Measurements from ENCODE around the gene PIM1. TPM values are rescaled to one million over a fixed set of nuclear protein-coding genes. Genes with fewer than 3 reads are reported as not detected.

Gene PIM1
- total RNA-seq, 4 donors from 2014 or later, result 5.0 to 23.0 (median 13.0) TPM

DNA sequence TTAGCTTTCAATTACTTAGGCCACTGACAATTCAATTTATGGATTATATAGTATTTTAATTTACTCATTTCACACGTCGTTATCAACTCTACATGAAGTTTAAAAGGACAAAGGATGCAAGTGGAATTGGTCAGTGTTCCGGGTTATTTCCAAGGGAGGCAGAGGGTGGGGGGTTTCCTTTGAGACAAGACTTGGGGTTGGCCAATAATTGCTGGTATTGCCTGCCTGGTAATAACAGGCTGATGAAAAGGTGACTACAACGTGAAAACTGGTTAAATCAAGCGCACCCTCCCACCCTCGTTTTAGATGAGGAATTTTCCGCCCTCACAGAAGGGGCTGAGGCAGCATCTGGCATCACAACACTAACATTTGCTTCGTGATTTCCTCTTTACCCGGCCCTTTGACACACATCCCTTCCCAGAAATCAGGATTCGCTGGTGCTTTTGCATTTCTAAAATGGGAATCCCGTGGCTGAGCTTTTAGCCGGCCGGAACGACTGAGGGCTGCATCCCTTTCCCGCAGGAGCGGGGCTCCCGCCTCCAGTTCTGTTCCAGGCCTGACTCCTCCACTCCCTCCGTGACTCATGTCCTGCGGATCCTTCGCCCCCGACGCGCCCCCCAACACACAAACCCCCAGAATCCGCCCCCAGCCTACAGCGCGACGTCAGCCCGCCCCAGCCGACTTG lies 999 bp upstream of the PIM1 start:
- intact Hi-C loops (cut with DNase I; ENCODE audit: low total_unique reads), result loop anchor here (1.0 kb wide), 1 partner anchor 35 kb away; no protein-coding TSS in a partner anchor

DNA sequence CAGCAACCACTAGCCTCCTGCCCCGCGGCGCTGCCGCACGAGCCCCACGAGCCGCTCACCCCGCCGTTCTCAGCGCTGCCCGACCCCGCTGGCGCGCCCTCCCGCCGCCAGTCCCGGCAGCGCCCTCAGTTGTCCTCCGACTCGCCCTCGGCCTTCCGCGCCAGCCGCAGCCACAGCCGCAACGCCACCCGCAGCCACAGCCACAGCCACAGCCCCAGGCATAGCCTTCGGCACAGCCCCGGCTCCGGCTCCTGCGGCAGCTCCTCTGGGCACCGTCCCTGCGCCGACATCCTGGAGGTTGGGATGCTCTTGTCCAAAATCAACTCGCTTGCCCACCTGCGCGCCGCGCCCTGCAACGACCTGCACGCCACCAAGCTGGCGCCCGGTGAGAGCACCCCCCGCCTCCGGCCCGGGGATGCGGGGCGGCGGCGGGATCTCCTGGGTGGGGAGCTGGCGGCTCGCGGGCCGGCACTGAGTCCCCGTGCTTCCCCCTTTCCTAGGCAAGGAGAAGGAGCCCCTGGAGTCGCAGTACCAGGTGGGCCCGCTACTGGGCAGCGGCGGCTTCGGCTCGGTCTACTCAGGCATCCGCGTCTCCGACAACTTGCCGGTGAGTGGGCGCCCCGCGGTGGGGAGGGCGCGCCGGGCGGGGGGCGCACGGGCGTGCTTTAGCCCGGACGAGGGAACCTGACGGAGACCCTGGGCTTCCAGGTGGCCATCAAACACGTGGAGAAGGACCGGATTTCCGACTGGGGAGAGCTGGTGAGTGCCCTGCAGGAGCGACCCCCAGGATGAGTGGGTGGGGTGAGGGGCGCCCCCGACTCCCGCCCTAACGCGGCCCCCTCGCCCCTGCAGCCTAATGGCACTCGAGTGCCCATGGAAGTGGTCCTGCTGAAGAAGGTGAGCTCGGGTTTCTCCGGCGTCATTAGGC lies 585 bp downstream of the PIM1 start:
- DNase-seq (peak; percentile 26 to 71), ATAC-seq (peak; percentile 32 to 55)
- Histone ChIP-seq H3K36me3 (peaks cover 0 to 31% of the 10 kb centered on the region in 2 donors), H3K9me3 (no peaks in the 10 kb centered on the region), H3K4me1 (peaks cover 13 to 27% of the 10 kb centered on the region in 2 donors), H3K4me3 (peak overlapping the region; percentile 64 to 97 (median 90)), H3K27ac (peak overlapping the region; percentile 92 to 95 (median 93)), H3K27me3 (no peaks in the 10 kb centered on the region)
- intact Hi-C loops (cut with DNase I; ENCODE audit: low total_unique reads) (loop anchor here (1.0 to 5.0 kb wide), 4 partner anchors 40 to 283 kb away; partner anchors contain the start of gene C6orf89), in situ Hi-C loops (cut with MboI; ENCODE audit: low sequenced_read_pairs in 4 of 4) (loop anchor here in 3 of 4 donors (5.0 kb wide), 2 partner anchors 38 to 118 kb away; no protein-coding TSS in a partner anchor)
- TF ChIP-seq POLR2A (IDR thresholded peaks at IDR 0.05), result peak in 1 of 2 donors; percentile 45
- TF ChIP-seq, protein P1, sequence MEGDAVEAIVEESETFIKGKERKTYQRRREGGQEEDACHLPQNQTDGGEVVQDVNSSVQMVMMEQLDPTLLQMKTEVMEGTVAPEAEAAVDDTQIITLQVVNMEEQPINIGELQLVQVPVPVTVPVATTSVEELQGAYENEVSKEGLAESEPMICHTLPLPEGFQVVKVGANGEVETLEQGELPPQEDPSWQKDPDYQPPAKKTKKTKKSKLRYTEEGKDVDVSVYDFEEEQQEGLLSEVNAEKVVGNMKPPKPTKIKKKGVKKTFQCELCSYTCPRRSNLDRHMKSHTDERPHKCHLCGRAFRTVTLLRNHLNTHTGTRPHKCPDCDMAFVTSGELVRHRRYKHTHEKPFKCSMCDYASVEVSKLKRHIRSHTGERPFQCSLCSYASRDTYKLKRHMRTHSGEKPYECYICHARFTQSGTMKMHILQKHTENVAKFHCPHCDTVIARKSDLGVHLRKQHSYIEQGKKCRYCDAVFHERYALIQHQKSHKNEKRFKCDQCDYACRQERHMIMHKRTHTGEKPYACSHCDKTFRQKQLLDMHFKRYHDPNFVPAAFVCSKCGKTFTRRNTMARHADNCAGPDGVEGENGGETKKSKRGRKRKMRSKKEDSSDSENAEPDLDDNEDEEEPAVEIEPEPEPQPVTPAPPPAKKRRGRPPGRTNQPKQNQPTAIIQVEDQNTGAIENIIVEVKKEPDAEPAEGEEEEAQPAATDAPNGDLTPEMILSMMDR (IDR thresholded peaks at IDR 0.05 in 4 of 5, conservative IDR thresholded peaks at IDR 0.05 in 1 of 5), result peak; percentile 34 to 59 (median 50)

More for the DNA sequence above, 999 bp upstream of the PIM1 start:
- TF ChIP-seq POLR2A (IDR thresholded peaks at IDR 0.05), result no peak
- TF ChIP-seq, protein P1 (IDR thresholded peaks at IDR 0.05 in 4 of 5, conservative IDR thresholded peaks at IDR 0.05 in 1 of 5), result no peak
- ATAC-seq (no peak), DNase-seq (no peak)
- Histone ChIP-seq H3K27ac (peak overlapping the region; percentile 87 to 90 (median 89)), H3K36me3 (peaks cover 0 to 15% of the 10 kb centered on the region in 2 donors), H3K27me3 (no peaks in the 10 kb centered on the region), H3K4me3 (peak overlapping the region; percentile 69 to 93 (median 77)), H3K4me1 (peaks cover 13 to 27% of the 10 kb centered on the region in 2 donors), H3K9me3 (no peaks in the 10 kb centered on the region)
- in situ Hi-C loops (cut with MboI; ENCODE audit: low sequenced_read_pairs in 4 of 4), result no loop called here

DNA sequence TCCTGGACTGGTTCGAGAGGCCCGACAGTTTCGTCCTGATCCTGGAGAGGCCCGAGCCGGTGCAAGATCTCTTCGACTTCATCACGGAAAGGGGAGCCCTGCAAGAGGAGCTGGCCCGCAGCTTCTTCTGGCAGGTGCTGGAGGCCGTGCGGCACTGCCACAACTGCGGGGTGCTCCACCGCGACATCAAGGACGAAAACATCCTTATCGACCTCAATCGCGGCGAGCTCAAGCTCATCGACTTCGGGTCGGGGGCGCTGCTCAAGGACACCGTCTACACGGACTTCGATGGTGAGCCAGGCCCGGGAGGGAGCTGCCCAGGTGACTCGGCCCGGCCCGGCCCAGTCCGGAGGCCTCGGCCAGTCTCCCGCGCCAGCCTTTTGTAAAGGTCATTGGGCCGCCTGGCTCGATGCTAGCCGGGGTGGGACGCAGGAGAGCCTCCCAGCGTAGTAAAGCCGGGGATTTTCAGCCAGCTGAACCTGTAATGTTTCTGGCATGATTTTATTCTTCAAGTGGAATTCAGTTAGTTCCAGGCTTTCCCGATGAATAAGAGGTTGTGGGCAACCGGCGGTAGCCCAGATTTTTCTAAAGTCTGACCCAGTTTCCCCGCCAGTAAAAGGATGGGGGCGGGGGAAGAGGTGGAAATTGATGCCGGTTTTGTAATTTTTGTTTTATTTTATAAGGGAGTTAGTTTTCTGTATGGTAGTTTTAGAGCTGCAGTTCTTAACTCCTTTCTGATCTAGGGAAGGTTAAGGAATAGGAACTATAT lies 1.4 kb downstream of the PIM1 start:
- in situ Hi-C loops (cut with MboI; ENCODE audit: low sequenced_read_pairs in 4 of 4) (loop anchor here in 3 of 4 donors (5.0 kb wide), 2 partner anchors 39 to 119 kb away; no protein-coding TSS in a partner anchor), intact Hi-C loops (cut with DNase I; ENCODE audit: low total_unique reads) (loop anchor here (1.0 to 5.0 kb wide), 3 partner anchors 39 to 284 kb away; partner anchors contain the start of gene C6orf89)
- H3K27ac ChIP-seq, result peak overlapping the region; percentile 92 to 95 (median 93)
- DNase-seq, result peak; percentile 28 to 58
- H3K4me3 ChIP-seq, result peak overlapping the region; percentile 64 to 97 (median 90)
- H3K4me1 ChIP-seq, result peaks cover 13 to 27% of the 10 kb centered on the region in 2 donors
- peaks cover 0 to 33% of the 10 kb centered on the region in 2 donors for H3K36me3 ChIP-seq
- H3K9me3 ChIP-seq, result no peaks in the 10 kb centered on the region
- ATAC-seq, result peak; percentile 13 to 24
- H3K27me3 ChIP-seq, result no peaks in the 10 kb centered on the region
- peak in 1 of 2 donors; percentile 14 for TF ChIP-seq POLR2A (IDR thresholded peaks at IDR 0.05)
- TF ChIP-seq, protein P1 (IDR thresholded peaks at IDR 0.05 in 4 of 5, conservative IDR thresholded peaks at IDR 0.05 in 1 of 5), result no peak

All from gastrocnemius medialis (tissue), 4 donors.